Measurements from ENCODE around the gene CACUL1.

GRCh38 chr10:118732245-118733165 is 22.3 kb downstream of the CACUL1 start:
- TF ChIP-seq CTCF (IDR thresholded peaks at IDR 0.05; ENCODE audit: poor library complexity), result no peak
- no peak for TF ChIP-seq EZH2phosphoT487 (IDR thresholded peaks at IDR 0.05; ENCODE audit: low read depth, severe bottlenecking, unreplicated experiment)

Data from hepatocyte (in vitro differentiated cells).